Loucy (cell line): ENCODE data around the gene CAMTA1.

ENCODE experiments used
- H2AFZ ChIP-seq: fragments of 200-600 bp; sonication (generic); 2 replicates; pipeline ENCODE4 v1.6.0; 2016; ENCODE audit warnings: antibody characterized with exemption, mild to moderate bottlenecking, low read length, moderate library complexity
- H3F3A ChIP-seq: fragments of 200-600 bp; 2 replicates; pipeline ENCODE4 v1.6.0; 2016; ENCODE audit warnings: antibody characterized with exemption, low read depth, mild to moderate bottlenecking
- H3K27me3 ChIP-seq: fragments of 200-600 bp; sonication (generic); 2 replicates; pipeline ENCODE4 v1.6.1; 2014; ENCODE audit warnings: low read length, mild to moderate bottlenecking; ENCODE audit not compliant: insufficient read depth, poor library complexity, severe bottlenecking
- H3K36me3 ChIP-seq: fragments of 200-600 bp; sonication (generic); 2 replicates; pipeline ENCODE4 v1.6.1; 2016; ENCODE audit warnings: low read length; ENCODE audit not compliant: insufficient read depth
- H3K4me1 ChIP-seq: fragments of 200-600 bp; sonication (generic); 2 replicates; pipeline ENCODE4 v1.5.1; 2014; ENCODE audit warnings: low read length, mild to moderate bottlenecking; ENCODE audit not compliant: insufficient read depth, poor library complexity, severe bottlenecking
- H3K4me2 ChIP-seq: fragments of 200-600 bp; sonication (generic); 2 replicates; pipeline ENCODE4 v1.6.0; 2014; ENCODE audit warnings: antibody characterized with exemption, low read length, low read depth, mild to moderate bottlenecking; ENCODE audit not compliant: poor library complexity, severe bottlenecking
- H3K4me3 ChIP-seq: fragments of 200-600 bp; sonication (generic); 2 replicates; pipeline ENCODE4 v1.5.1; 2014; ENCODE audit warnings: low read length, mild to moderate bottlenecking, mixed read lengths; ENCODE audit not compliant: poor library complexity, severe bottlenecking
- H3K79me2 ChIP-seq: fragments of 200-600 bp; sonication (generic); 2 replicates; pipeline ENCODE4 v1.6.1; 2014; ENCODE audit warnings: low read length; ENCODE audit not compliant: insufficient read depth
- H3K9ac ChIP-seq: fragments of 200-600 bp; sonication (generic); 2 replicates; pipeline ENCODE4 v1.6.0; 2014; ENCODE audit warnings: mild to moderate bottlenecking, low read depth, low read length, moderate library complexity; ENCODE audit not compliant: poor library complexity, severe bottlenecking
- H3K9me2 ChIP-seq: fragments of 200-600 bp; sonication (generic); replicated peaks from 2 replicates; pipeline ENCODE4 v1.6.1; 2016; ENCODE audit warnings: low read depth, low read length, mixed read lengths
- H3K9me3 ChIP-seq: fragments of 200-600 bp; sonication (generic); 2 replicates; pipeline ENCODE4 v1.6.1; 2014; ENCODE audit warnings: mild to moderate bottlenecking, antibody characterized with exemption, low read length, low read depth; ENCODE audit not compliant: insufficient read depth
- H4K20me1 ChIP-seq: fragments of 200-600 bp; sonication (generic); 2 replicates; pipeline ENCODE4 v1.6.0; 2014; ENCODE audit warnings: antibody characterized with exemption, low read length, mild to moderate bottlenecking; ENCODE audit not compliant: insufficient read depth, poor library complexity, severe bottlenecking
- CTCF ChIP-seq: fragments of 200-600 bp; sonication (generic); conservative IDR thresholded peaks from 2 replicates; pipeline ENCODE4 v1.5.1; 2014; ENCODE audit warnings: mild to moderate bottlenecking, antibody characterized with exemption, low read length
- EZH2phosphoT487 ChIP-seq: fragments of 200-600 bp; IDR thresholded peaks from 2 replicates; pipeline ENCODE4 v1.6.1; 2018; ENCODE audit warnings: antibody characterized with exemption, mild to moderate bottlenecking, moderate library complexity, borderline replicate concordance

The CAMTA1 gene

GRCh38 chr1:7253988-7254587, 468.8 kb downstream of the CAMTA1 start:
- H3F3A ChIP-seq = no peaks in the 10 kb centered on the region
- no peak overlapping the region for H3K9ac ChIP-seq
- H2AFZ ChIP-seq = no peak overlapping the region
- H4K20me1 ChIP-seq = no peaks in the 10 kb centered on the region
- no peaks in the 10 kb centered on the region for H3K27me3 ChIP-seq
- TF ChIP-seq CTCF (no peak), EZH2phosphoT487 (no peak)
- no peaks in the 10 kb centered on the region for H3K79me2 ChIP-seq
- H3K9me3 ChIP-seq = no peaks in the 10 kb centered on the region
- H3K9me2 ChIP-seq = no peaks in the 10 kb centered on the region
- H3K4me2 ChIP-seq = no peak overlapping the region
- no peak overlapping the region for H3K4me3 ChIP-seq
- no peaks in the 10 kb centered on the region for H3K36me3 ChIP-seq
- H3K4me1 ChIP-seq = no peaks in the 10 kb centered on the region

- Histone ChIP-seq H4K20me1 (no peaks in the 10 kb centered on the region), H3F3A (no peaks in the 10 kb centered on the region), H3K4me1 (no peaks in the 10 kb centered on the region), H3K4me3 (no peak overlapping the region), H3K79me2 (no peaks in the 10 kb centered on the region), H3K9ac (no peak overlapping the region), H3K36me3 (no peaks in the 10 kb centered on the region), H3K4me2 (no peak overlapping the region), H3K9me3 (no peaks in the 10 kb centered on the region), H3K9me2 (no peaks in the 10 kb centered on the region), H3K27me3 (no peaks in the 10 kb centered on the region), H2AFZ (no peak overlapping the region)
- TF ChIP-seq EZH2phosphoT487 (no peak), CTCF (no peak)
These were observed 470.2 kb downstream of the CAMTA1 start for GRCh38 chr1:7255303-7256058.

GRCh38 chr1:7256526-7256925, 471.3 kb downstream of the CAMTA1 start:
- Histone ChIP-seq H3K4me2 (no peak overlapping the region), H3K27me3 (no peaks in the 10 kb centered on the region), H3K9me2 (no peaks in the 10 kb centered on the region), H2AFZ (no peak overlapping the region), H3K9ac (no peak overlapping the region), H3F3A (no peaks in the 10 kb centered on the region), H3K79me2 (no peaks in the 10 kb centered on the region), H3K9me3 (no peaks in the 10 kb centered on the region), H3K36me3 (no peaks in the 10 kb centered on the region), H3K4me1 (no peaks in the 10 kb centered on the region), H4K20me1 (no peaks in the 10 kb centered on the region), H3K4me3 (no peak overlapping the region)
- no peak for TF ChIP-seq EZH2phosphoT487
- no peak for TF ChIP-seq CTCF
